ENCODE results near the gene ATP1B1.
A peak's percentile ranks its signal among the peaks of the same experiment; 100 is the strongest.

The ATP1B1 gene

GRCh38 chr1:169086603-169087455 is 19.7 kb upstream of the ATP1B1 start:
- no peak for TF ChIP-seq CTCF (IDR thresholded peaks at IDR 0.05; ENCODE audit: low read length, missing control alignments)

GRCh38 chr1:169087876-169088275 is 18.6 kb upstream of the ATP1B1 start:
- TF ChIP-seq CTCF (IDR thresholded peaks at IDR 0.05; ENCODE audit: low read length, missing control alignments): no peak
- no peak overlapping the region for H3K4me3 ChIP-seq (replicated peaks; ENCODE audit: low read depth, low read length)
- no peak for DNase-seq (ENCODE audit: low read depth)

More at GRCh38 chr1:169086603-169087455, 19.7 kb upstream of the ATP1B1 start:
- no peak overlapping the region for H3K4me3 ChIP-seq (replicated peaks; ENCODE audit: low read depth, low read length)
- DNase-seq (ENCODE audit: low read depth): peak; percentile 73

- no peak overlapping the region for H3K4me3 ChIP-seq (replicated peaks; ENCODE audit: low read depth, low read length)
- no peak for TF ChIP-seq CTCF (IDR thresholded peaks at IDR 0.05; ENCODE audit: low read length, missing control alignments)
- no peak for DNase-seq (ENCODE audit: low read depth)
These were observed 16.7 kb upstream of the ATP1B1 start for GRCh38 chr1:169089776-169090175.

- no peak for DNase-seq (ENCODE audit: low read depth)
- no peak for TF ChIP-seq CTCF (IDR thresholded peaks at IDR 0.05; ENCODE audit: low read length, missing control alignments)
- no peak overlapping the region for H3K4me3 ChIP-seq (replicated peaks; ENCODE audit: low read depth, low read length)
These were observed 16.1 kb upstream of the ATP1B1 start for GRCh38 chr1:169090308-169090899.

- no peak for DNase-seq (ENCODE audit: low read depth)
- no peak for TF ChIP-seq CTCF (IDR thresholded peaks at IDR 0.05; ENCODE audit: low read length, missing control alignments)
- no peak overlapping the region for H3K4me3 ChIP-seq (replicated peaks; ENCODE audit: low read depth, low read length)
These were observed 15.6 kb upstream of the ATP1B1 start for GRCh38 chr1:169090900-169091311.

GRCh38 chr1:169091480-169091941 is 15.0 kb upstream of the ATP1B1 start:
- TF ChIP-seq CTCF (IDR thresholded peaks at IDR 0.05; ENCODE audit: low read length, missing control alignments): no peak
- DNase-seq (ENCODE audit: low read depth): no peak
- no peak overlapping the region for H3K4me3 ChIP-seq (replicated peaks; ENCODE audit: low read depth, low read length)

All from fibroblast of pulmonary artery (primary cell).